Heart right ventricle (tissue), 16 donors: ENCODE measurements around the gene LYG2. TPM values are rescaled to one million over a fixed set of nuclear protein-coding genes. Genes with fewer than 3 reads are reported as not detected.
"Not testable (repeated sequence)": the region's sequence is repeated elsewhere in the genome, so short reads cannot be mapped to it uniquely, and the experiment has no call there.

Experiments
- ATAC-seq, 8 donors: fragments of 200-7000 bp; cut with Tn5 transposase; one replicate each; pipeline ENCODE4 v1.9.1; 2020; ENCODE audit warnings: mild to moderate bottlenecking in 8 of 8, moderate library complexity in 8 of 8, moderate number of reproducible peaks in 1 of 8
- DNase-seq, 2 donors: peaks; one replicate each; pipeline ENCODE4 v3.0.0-alpha.2; 2020
- H3K27ac ChIP-seq, 10 donors: fragments of 200-600 bp; sonication (generic) in 2 of 10; one replicate each; pipeline versions ENCODE4 v1.5.0 to v1.8.0; 2020 to 2022; ENCODE audit warnings: mild to moderate bottlenecking in 3 of 10
- H3K27me3 ChIP-seq, 7 donors: fragments of 200-600 bp; one replicate each; pipeline ENCODE4 v1.8.0; 2021 to 2022; ENCODE audit warnings: mild to moderate bottlenecking in 2 of 7
- H3K36me3 ChIP-seq, 9 donors: fragments of 200-600 bp; sonication (generic) in 1 of 9; one replicate each; pipeline versions ENCODE4 v1.5.0 to v1.8.0; 2020 to 2022; ENCODE audit warnings: mild to moderate bottlenecking in 2 of 9
- H3K4me1 ChIP-seq, 9 donors: fragments of 200-600 bp; sonication (generic) in 1 of 9; one replicate each; pipeline versions ENCODE4 v1.5.0 to v1.8.0; 2020 to 2022; ENCODE audit warnings: mild to moderate bottlenecking in 4 of 9
- H3K4me3 ChIP-seq, 10 donors: fragments of 200-600 bp; sonication (generic) in 2 of 10; one replicate each; pipeline versions ENCODE4 v1.5.0 to v1.8.0; 2020 to 2022; ENCODE audit warnings: mild to moderate bottlenecking in 7 of 10, moderate library complexity in 2 of 10
- H3K9me3 ChIP-seq, 11 donors: fragments of 200-600 bp in 10 of 11; sonication (generic) in 2 of 11; one replicate each; pipeline versions ENCODE4 v1.5.0 to v1.8.0; 2013 to 2022; ENCODE audit warnings: mild to moderate bottlenecking in 2 of 11, control low read depth in 1 of 11, moderate library complexity in 1 of 11
- CTCF ChIP-seq, 9 donors: fragments of 200-600 bp; sonication (generic) in 2 of 9; IDR thresholded peaks; one replicate each; pipeline versions ENCODE4 v1.5.0 to v1.8.0; 2021 to 2022; ENCODE audit warnings: antibody characterized with exemption in 9 of 9, mild to moderate bottlenecking in 5 of 9, moderate library complexity in 1 of 9
- WGBS, 2 donors: extraction: QIAGEN DNeasy Blood & Tissue Kit; methylation state at CpG; one replicate each; pipeline ENCODE4 v1.1.7; 2013; ENCODE audit warnings: inconsistent platforms in 1 of 2; 5-methylcytosine and 5-hydroxymethylcytosine counted together
- intact Hi-C, 10 donors: fragments of 100-400 bp; cut with DNase I; formaldehyde crosslinking; loops; one replicate each; pipeline versions ENCODE4 v1.11.1 to v1.14.2; 2022
- polyA plus RNA-seq, 2 donors: library from polyadenylated mRNA; stranded (reverse); fragments of 200-250 nt; gene quantifications; one replicate each; pipeline ENCODE4 v1.2.3, GENCODE V29; 2013
- total RNA-seq, 10 donors: library from RNA; stranded (reverse); fragmentation: NEBNext Ultra II Directional in 3 of 10; extraction: Animal tissue kit (Norgen Biotek cat#: 25700) in 3 of 10; gene quantifications; one replicate each; pipeline versions ENCODE4 v1.2.1 to v1.2.4, GENCODE V29; 2021 to 2023
- donor health status: Arrhythmogenic right ventricular cardiomyopathy.
- donor health status: ischemic (EF 13 %, LVEDD 7.1; RV severe dilation, severe dysfunction).
- donor health status: healthy with polysubstance abuse.
- donor health status: DM: no; HTN: yes; CAD: no.
- donor health status: DM: no; HTN: no; CAD: no.
- donor health status: ischemic (EF 25% LVEDD 6.9; RV normal size, moderate dysfunction).
- donor health status: ischemic (EF 25% LVEDD 5.7; RV mildly dilated, moderate dysfunction).
- donor health status: healthy.
- donor health status: DM: yes; HTN: yes; CAD: no.
- donor health status: Ischemic cardiomyopathy.
- donor health status: ischemic (EF 35%, LVEDD 5.7; RV mildly dilated, moderate dysfunction).
- donor health status: nonischemic (EF 11% LVEDD 7.7; RV severe dilation, severe dysfunction).
- donor health status: DM: yes; HTN: yes; CAD: no.
- donor health status: PGD.
- donor health status: ischemic (EF 29% LVEDD 5.4; RV normal size, mild dysfunction).
- donor health status: nonischemic (EF 23%, LVEDD 6.1; RV moderate dilation, normal function).

Gene LYG2
- total and polyA plus RNA-seq, 12 donors, result not detected

- H3K9me3 ChIP-seq, result no peaks in the 10 kb centered on the region
- H3K36me3 ChIP-seq, result no peaks in the 10 kb centered on the region
- H3K27me3 ChIP-seq, result no peaks in the 10 kb centered on the region
- H3K4me3 ChIP-seq, result no peak overlapping the region
- ATAC-seq, result no peak
- intact Hi-C loops, result no loop called here
- TF ChIP-seq CTCF (IDR thresholded peaks at IDR 0.05), result no peak
- H3K4me1 ChIP-seq, result peaks cover 0 to 6% (median 0%) of the 10 kb centered on the region in 9 donors
- DNase-seq, result no peak
- WGBS, 2 donors, result 91 to 93% methylated on average over 6 of the region's 6 CpGs
- no peak overlapping the region for H3K27ac ChIP-seq
These were observed 13.3 kb downstream of the LYG2 start for GRCh38 chr2:99242151-99242550.

DNA sequence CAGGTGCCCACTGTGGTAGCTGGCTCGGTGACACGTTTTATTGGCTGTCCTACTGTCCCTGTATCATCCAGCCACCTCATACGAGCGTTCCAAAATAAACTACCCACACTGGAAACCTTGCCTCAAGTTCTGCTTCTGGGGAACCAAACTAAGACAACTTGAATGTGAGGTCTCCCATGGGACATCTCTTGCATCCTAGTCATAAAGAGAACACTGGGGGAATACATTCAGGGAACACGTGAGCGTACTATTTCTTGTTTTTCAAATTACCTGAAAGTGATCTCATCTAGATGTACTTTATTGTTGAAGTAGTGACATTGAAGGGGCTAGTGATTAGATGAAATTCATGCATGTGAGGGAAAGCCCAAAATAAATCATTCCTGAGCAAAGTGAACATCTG, 15.0 kb downstream of the LYG2 start:
- WGBS, 2 donors, result 86 to 89% methylated on average over 6 of the region's 6 CpGs
- Histone ChIP-seq H3K4me1 (peaks cover 0 to 6% (median 0%) of the 10 kb centered on the region in 9 donors), H3K36me3 (no peaks in the 10 kb centered on the region), H3K9me3 (peaks cover 0 to 8% (median 0%) of the 10 kb centered on the region in 11 donors), H3K4me3 (no peak overlapping the region), H3K27ac (no peak overlapping the region), H3K27me3 (no peaks in the 10 kb centered on the region)
- DNase-seq, result no peak
- no peak for ATAC-seq
- no peak for TF ChIP-seq CTCF (IDR thresholded peaks at IDR 0.05)
- intact Hi-C loops, result no loop called here

DNA sequence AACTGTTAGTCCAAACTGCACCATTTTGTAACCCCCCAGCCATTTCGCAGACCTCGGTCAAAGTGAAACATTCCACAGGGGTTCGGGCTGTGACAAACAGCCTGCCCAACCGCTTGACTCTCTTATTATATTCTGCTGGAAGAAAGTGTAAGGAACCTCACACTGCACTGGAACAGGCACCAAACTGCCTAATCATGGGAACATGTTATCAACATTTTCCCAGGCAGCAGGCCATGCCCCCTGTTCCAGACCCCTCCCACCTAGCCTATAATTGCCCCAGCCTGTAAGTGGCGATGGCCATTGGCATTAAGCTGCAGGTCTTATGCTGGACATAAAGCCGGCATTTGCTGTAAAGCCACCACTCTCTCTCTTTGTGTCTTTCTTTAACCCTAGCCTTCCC, 16.9 kb downstream of the LYG2 start:
- Histone ChIP-seq H3K27ac (peak overlapping the region in 1 of 10 donors; percentile 15), H3K9me3 (peaks cover 0 to 14% (median 0%) of the 10 kb centered on the region in 11 donors), H3K27me3 (no peaks in the 10 kb centered on the region), H3K36me3 (no peaks in the 10 kb centered on the region), H3K4me1 (peaks cover 0 to 6% (median 0%) of the 10 kb centered on the region in 9 donors), H3K4me3 (no peak overlapping the region)
- ATAC-seq (peak; percentile 17 to 97 (median 75)), DNase-seq (peak in 1 of 2 donors; percentile 5)
- intact Hi-C loops, result no loop called here
- 63 to 79% methylated on average over 6 of the region's 6 CpGs for WGBS, 2 donors
- no peak for TF ChIP-seq CTCF (IDR thresholded peaks at IDR 0.05)

DNA sequence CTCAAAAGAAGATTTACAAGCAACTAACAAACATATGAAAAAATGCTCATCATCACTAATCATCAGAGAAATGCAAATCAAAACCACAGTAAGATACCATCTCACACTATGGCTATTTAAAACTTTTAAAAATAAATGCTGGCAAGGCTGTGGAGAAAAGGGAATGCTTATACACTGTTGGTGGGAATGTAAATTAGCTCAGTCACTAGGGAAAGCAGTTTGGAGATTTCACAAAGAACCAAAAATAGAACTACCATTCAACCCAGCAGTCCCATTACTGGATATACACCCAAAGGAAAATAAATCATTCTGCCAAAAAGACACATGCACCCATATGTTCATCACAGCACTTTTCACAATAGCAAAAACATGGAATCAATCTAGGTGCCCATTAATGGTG, 22.3 kb downstream of the LYG2 start:
- H3K4me3 ChIP-seq, DNase-seq, H3K27me3 ChIP-seq, H3K36me3 ChIP-seq, ATAC-seq, H3K27ac ChIP-seq, intact Hi-C loops, H3K4me1 ChIP-seq: not testable (repeated sequence)
- H3K9me3 ChIP-seq, result peaks cover 0 to 30% (median 3%) of the 10 kb centered on the region in 11 donors

DNA sequence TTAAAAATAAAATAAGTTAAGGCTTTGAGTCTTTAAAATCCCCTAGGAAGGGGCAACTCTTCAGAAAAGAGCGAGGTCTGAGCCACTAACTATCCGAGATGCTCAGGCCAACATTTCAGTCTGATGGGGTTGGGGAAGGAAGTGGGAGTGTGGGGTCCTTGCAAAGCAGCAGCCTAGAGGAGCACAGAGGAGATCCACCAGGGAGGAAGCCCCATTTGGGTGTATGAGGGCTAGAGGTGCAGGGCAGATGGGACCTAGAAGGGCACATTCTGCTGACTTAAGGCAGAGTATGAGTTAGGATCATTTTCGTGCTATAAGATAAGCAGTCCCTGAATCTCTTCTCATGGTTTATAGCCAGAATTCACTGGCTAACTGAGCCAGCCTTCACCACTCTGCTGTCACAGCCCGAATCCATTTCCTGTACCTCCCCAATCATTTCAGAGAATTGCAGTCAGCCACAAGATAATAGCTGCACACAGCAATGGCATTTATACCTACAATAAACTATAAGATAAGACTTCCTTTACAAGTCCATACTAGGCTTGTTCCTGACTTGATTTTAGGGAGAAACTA, 37.5 kb downstream of the LYG2 start:
- TF ChIP-seq CTCF (IDR thresholded peaks at IDR 0.05), result no peak
- WGBS, 2 donors, result 48 to 56% methylated on average over 4 of the region's 4 CpGs
- intact Hi-C loops, result no loop called here
- no peaks in the 10 kb centered on the region for H3K9me3 ChIP-seq
- H3K4me3 ChIP-seq, result no peak overlapping the region
- ATAC-seq (peak in 1 of 8 donors; percentile 27), DNase-seq (no peak)
- peaks cover 0 to 19% (median 0%) of the 10 kb centered on the region in 9 donors for H3K36me3 ChIP-seq
- H3K27me3 ChIP-seq, result no peaks in the 10 kb centered on the region
- no peak overlapping the region for H3K27ac ChIP-seq
- H3K4me1 ChIP-seq, result peaks cover 0 to 6% (median 0%) of the 10 kb centered on the region in 9 donors
